Measurements from ENCODE around the gene DCT. TPM values are rescaled to one million over a fixed set of nuclear protein-coding genes. Genes with fewer than 3 reads are reported as not detected.

Gene DCT
- total RNA-seq, 4 donors from 2014 or later, result 0.60 to 1.5 (median 1.0) TPM; not detected in 1

- TF ChIP-seq CTCF (IDR thresholded peaks at IDR 0.05), result no peak
- DNase-seq (ENCODE audit: low spot score) (no peak), ATAC-seq (ENCODE audit: low FRiP score) (no peak)
Measured at GRCh38 chr13:94408314-94409036, 71.0 kb downstream of the DCT start.

DNA sequence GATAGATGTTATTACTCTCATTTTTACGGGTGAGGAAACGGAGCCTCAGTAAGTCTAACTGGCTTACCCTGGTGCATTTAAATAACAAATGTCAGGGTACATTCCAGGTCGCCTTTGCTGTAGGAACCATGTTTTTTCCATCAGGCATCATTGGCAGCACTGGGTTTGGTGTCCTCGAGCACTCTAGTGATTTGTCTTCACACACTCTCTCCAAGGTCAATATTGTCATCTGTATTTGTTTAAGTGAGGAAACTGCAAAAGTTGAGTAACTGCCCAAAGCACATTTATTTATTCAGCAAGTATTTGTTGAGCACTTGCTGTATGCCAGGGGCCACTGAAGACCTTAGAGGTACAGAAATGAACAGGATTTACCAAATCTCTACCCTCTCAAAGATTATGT lies 78.6 kb downstream of the DCT start:
- no peak for DNase-seq (ENCODE audit: low spot score)
- no peak for ATAC-seq (ENCODE audit: low FRiP score)
- TF ChIP-seq CTCF (IDR thresholded peaks at IDR 0.05), result no peak

DNA sequence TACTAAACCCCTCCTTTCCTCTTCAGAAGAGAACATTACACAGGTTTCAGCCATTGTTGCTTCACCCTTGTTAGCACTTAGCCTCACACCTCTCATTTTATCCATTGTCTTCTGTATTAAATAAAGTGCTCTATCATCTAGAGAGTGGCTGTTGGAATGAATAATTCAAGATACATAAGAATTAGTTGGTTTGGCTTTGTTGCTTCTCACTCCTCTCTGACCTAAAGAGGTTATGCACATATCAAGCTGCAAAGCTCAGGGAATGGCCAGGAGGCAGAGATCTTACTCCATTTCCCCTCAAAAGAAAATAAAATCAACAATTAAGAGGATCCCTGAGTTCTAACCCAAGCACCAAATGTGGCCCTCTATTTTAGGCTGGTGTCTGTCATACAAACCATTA lies 79.7 kb downstream of the DCT start:
- ATAC-seq (ENCODE audit: low FRiP score) (no peak), DNase-seq (ENCODE audit: low spot score) (no peak)
- TF ChIP-seq CTCF (IDR thresholded peaks at IDR 0.05), result no peak

- no peak for TF ChIP-seq CTCF (IDR thresholded peaks at IDR 0.05)
- DNase-seq (ENCODE audit: low spot score) (no peak), ATAC-seq (ENCODE audit: low FRiP score) (no peak)
Measured at GRCh38 chr13:94395860-94396259, 83.6 kb downstream of the DCT start.

DNA sequence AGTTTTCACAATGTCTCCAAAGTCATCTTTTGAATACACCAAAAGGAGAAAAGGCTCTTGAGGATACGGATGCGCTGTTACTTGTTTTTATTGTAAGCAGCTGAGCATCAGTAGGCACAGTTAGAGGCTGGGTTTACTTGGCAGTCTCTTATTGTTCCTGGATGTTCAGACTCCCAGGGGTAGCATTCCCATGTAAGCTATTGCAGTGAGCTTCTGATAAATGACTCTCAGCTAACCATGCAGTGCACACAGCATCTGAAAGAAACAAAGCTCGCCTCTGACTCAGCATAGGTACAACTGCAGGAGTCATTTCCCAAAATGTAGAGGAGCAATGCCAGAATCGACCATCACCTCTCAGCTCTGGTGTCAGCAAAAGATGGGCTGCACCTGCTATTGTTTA lies 84.8 kb downstream of the DCT start:
- DNase-seq (ENCODE audit: low spot score) (no peak), ATAC-seq (ENCODE audit: low FRiP score) (no peak)
- TF ChIP-seq CTCF (IDR thresholded peaks at IDR 0.05), result no peak

GRCh38 chr13:94390881-94391280 lies 88.6 kb downstream of the DCT start:
- TF ChIP-seq CTCF (IDR thresholded peaks at IDR 0.05), result no peak
- DNase-seq (ENCODE audit: low spot score), result no peak
- no peak for ATAC-seq (ENCODE audit: low FRiP score)

- TF ChIP-seq CTCF (IDR thresholded peaks at IDR 0.05), result no peak
- ATAC-seq (ENCODE audit: low FRiP score), result no peak
- DNase-seq (ENCODE audit: low spot score), result no peak
Measured at GRCh38 chr13:94389604-94390351, 89.7 kb downstream of the DCT start.

Measured in omental fat pad (tissue), 4 donors.